Measurements from ENCODE around the gene GTF2H4.
"Not testable (repeated sequence)": the region's sequence is repeated elsewhere in the genome, so short reads cannot be mapped to it uniquely, and the experiment has no call there.

GTF2H4 gene

DNA sequence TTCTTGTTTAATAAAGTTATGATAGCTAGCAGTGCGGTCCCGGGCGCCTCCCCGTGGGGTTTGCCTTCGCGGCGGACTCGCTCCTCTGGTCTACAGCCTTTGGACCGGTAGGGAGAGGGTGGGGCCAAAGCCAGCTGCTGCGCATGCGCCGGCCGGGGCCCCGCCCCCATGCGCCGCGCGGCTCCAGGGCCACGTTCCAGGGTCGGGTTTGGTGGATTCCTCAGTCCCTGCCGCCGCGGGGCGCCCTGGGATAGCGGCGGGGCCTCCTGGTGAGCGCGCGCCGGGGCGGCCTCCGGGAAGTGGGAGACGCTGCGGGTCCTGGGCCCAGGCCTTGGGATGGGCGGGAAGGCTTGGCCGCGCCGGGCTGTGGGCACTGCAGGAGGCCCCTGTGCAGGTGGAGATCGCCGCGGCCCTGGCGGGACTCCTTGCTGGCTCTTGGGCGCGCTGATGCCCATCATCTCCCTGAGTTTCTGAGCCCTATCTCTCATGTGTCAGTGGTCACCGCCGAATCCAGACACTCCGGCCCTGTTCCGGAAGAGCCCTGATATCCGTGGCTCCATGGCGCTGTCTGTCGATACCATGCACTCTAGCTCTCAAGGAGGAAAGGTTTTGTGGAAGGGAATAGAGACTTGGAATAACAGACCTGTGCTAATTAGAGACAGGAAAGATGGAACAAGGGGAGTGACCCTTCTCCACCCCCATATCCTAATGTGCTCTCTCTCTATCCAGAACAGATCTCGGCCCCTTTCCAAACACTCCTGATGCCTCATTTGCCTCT lies 6.3 kb downstream of the GTF2H4 start, which contains the start of gene VARS2:
Gene VARS2, plus strand, starts transcription at position 163 of the 778 bp plus-strand sequence. Its CDS starts 599 bp downstream, at position 762.
- peak; percentile 87 for DNase-seq
- in situ Hi-C loops (cut with HindIII; ENCODE audit: low pct_ligation_motif_present, low pct_unique_long_range_greater_than_20kb, low sequenced_read_pairs): no loop called here

- no peak for DNase-seq
- in situ Hi-C loops (cut with HindIII; ENCODE audit: low pct_ligation_motif_present, low pct_unique_long_range_greater_than_20kb, low sequenced_read_pairs): no loop called here
Observed at GRCh38 chr6:30914854-30915590, 7.0 kb downstream of the GTF2H4 start.

- in situ Hi-C loops (cut with HindIII; ENCODE audit: low pct_ligation_motif_present, low pct_unique_long_range_greater_than_20kb, low sequenced_read_pairs): no loop called here
- DNase-seq: peak; percentile 76
Observed at GRCh38 chr6:30915591-30915946, 7.6 kb downstream of the GTF2H4 start.

DNA sequence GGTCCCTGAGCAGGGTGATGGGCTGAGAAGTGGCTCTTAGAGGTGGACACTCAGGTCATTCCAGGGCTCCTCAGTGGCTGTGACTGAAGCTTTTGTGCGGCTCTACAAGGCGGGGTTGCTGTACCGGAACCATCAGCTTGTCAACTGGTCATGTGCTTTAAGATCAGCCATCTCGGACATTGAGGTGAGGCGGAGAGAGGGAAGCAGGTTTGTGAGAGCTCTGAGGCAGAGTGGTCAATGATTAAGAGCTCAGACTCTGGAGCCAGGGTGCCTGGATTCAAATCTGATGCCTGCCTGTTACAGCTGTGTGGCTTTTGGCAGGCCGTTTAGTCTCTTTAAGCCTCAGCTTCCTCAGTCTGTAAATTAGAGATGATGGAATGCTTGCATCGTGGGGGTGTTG lies 9.0 kb downstream of the GTF2H4 start:
- no peak for DNase-seq
- in situ Hi-C loops (cut with HindIII; ENCODE audit: low pct_ligation_motif_present, low pct_unique_long_range_greater_than_20kb, low sequenced_read_pairs): no loop called here

- DNase-seq: no peak
- in situ Hi-C loops (cut with HindIII; ENCODE audit: low pct_ligation_motif_present, low pct_unique_long_range_greater_than_20kb, low sequenced_read_pairs): no loop called here
Observed at GRCh38 chr6:30917487-30917886, 9.5 kb downstream of the GTF2H4 start.

- in situ Hi-C loops (cut with HindIII; ENCODE audit: low pct_ligation_motif_present, low pct_unique_long_range_greater_than_20kb, low sequenced_read_pairs): no loop called here
- DNase-seq: no peak
Observed at GRCh38 chr6:30918670-30919069, 10.7 kb downstream of the GTF2H4 start.

GRCh38 chr6:30922447-30922852 lies 14.4 kb downstream of the GTF2H4 start:
- in situ Hi-C loops (cut with HindIII; ENCODE audit: low pct_ligation_motif_present, low pct_unique_long_range_greater_than_20kb, low sequenced_read_pairs): no loop called here
- no peak for DNase-seq

- in situ Hi-C loops (cut with HindIII; ENCODE audit: low pct_ligation_motif_present, low pct_unique_long_range_greater_than_20kb, low sequenced_read_pairs); DNase-seq: not testable (repeated sequence)
Observed at GRCh38 chr6:30924040-30924627, 16.1 kb downstream of the GTF2H4 start.

- in situ Hi-C loops (cut with HindIII; ENCODE audit: low pct_ligation_motif_present, low pct_unique_long_range_greater_than_20kb, low sequenced_read_pairs): no loop called here
- peak; percentile 79 for DNase-seq
Observed at GRCh38 chr6:30926644-30927043, 18.6 kb downstream of the GTF2H4 start.

- in situ Hi-C loops (cut with HindIII; ENCODE audit: low pct_ligation_motif_present, low pct_unique_long_range_greater_than_20kb, low sequenced_read_pairs); DNase-seq: not testable (repeated sequence)
Observed at GRCh38 chr6:30927080-30927479, 19.1 kb downstream of the GTF2H4 start.

- no peak for DNase-seq
- in situ Hi-C loops (cut with HindIII; ENCODE audit: low pct_ligation_motif_present, low pct_unique_long_range_greater_than_20kb, low sequenced_read_pairs): no loop called here
Observed at GRCh38 chr6:30928677-30929076, 20.7 kb downstream of the GTF2H4 start.

- no peak for DNase-seq
- in situ Hi-C loops (cut with HindIII; ENCODE audit: low pct_ligation_motif_present, low pct_unique_long_range_greater_than_20kb, low sequenced_read_pairs): no loop called here
Observed at GRCh38 chr6:30930506-30930905, 22.5 kb downstream of the GTF2H4 start.

DNA sequence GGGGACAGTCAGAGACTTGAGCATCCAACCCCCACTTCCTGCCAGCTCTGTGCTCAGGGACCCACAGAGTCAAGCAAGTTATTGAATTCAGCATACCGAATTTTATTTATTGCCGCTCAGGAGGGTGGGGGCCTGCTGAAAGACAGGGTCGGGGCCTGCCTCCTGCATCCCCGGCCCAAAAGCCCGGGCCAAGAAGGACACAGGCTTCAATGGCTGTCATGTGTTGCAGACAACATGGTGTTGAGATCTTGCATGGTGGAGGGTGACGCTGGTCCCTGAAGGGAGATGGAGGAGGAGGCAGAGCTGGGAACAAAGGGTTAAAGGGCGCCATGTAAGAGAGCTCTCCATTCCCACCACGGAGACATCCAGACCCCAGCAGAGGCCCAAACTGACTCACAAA lies 23.3 kb downstream of the GTF2H4 start:
- DNase-seq: no peak
- in situ Hi-C loops (cut with HindIII; ENCODE audit: low pct_ligation_motif_present, low pct_unique_long_range_greater_than_20kb, low sequenced_read_pairs): no loop called here

- in situ Hi-C loops (cut with HindIII; ENCODE audit: low pct_ligation_motif_present, low pct_unique_long_range_greater_than_20kb, low sequenced_read_pairs): no loop called here
- peak; percentile 68 for DNase-seq
Observed at GRCh38 chr6:30931969-30932645, 24.1 kb downstream of the GTF2H4 start, which contains the start of gene SFTA2. Gene SFTA2 (minus strand): TSS chr6:30932170. CDS start chr6:30932096, 74 bp downstream.

DNA sequence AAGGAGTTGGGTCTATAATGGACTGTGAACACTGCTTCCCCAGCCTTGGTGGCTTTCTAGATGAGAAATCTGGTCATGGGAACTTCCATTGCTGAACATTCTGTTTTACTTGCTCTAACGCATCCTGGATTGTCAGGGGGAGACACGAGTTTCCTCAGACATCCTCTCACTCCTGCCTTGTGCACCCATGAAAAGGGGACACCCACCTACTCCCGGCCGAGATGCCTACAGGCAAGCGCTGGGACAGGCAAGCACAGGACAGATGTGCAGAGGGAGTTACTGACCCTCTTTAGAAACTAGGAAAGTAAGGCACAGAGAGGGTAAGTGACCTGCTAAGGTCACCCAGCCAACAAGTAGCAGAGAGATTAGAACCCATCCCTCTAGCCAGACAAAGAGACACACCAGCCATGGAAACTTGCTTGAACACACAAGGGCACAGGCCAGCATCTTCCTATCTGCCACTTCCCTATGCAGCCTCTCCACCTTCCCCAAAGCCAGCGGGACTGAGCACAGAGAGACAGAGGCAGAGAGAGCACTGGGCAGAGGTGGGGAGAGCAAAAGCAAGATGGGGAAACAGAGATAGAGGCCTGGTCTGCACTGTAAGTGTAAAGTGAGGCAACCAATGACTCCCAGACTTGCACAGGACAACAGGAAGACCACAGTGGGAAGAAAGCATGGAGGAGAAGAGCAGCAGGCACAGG lies 24.8 kb downstream of the GTF2H4 start:
- no peak for DNase-seq
- in situ Hi-C loops (cut with HindIII; ENCODE audit: low pct_ligation_motif_present, low pct_unique_long_range_greater_than_20kb, low sequenced_read_pairs): no loop called here

DNA sequence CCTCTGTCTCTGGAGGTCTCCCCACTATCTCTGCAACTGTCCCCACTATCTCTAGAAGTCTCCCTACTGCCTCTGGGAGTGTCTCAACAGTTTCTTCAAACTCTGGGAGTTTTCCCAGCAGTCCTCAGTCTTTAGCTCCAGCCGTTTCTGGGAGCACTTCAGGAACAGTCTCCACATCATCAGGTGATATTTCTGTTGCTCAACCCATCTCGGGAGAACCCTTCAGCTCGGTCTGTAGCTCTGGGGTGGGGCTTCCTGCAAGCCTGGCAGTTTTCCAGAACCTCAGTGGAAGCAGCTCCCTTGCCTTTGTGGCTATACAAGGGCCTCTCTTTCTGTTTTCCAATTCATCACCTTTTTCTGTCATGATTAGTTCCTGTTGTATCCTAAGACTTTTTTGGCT lies 27.0 kb downstream of the GTF2H4 start:
- DNase-seq: no peak
- in situ Hi-C loops (cut with HindIII; ENCODE audit: low pct_ligation_motif_present, low pct_unique_long_range_greater_than_20kb, low sequenced_read_pairs): no loop called here

GRCh38 chr6:30937265-30937664 lies 29.3 kb downstream of the GTF2H4 start:
- DNase-seq: no peak
- in situ Hi-C loops (cut with HindIII; ENCODE audit: low pct_ligation_motif_present, low pct_unique_long_range_greater_than_20kb, low sequenced_read_pairs): no loop called here

- in situ Hi-C loops (cut with HindIII; ENCODE audit: low pct_ligation_motif_present, low pct_unique_long_range_greater_than_20kb, low sequenced_read_pairs): no loop called here
- no peak for DNase-seq
Observed at GRCh38 chr6:30938730-30939129, 30.7 kb downstream of the GTF2H4 start.
